Activated T-helper 1 cell treated with anti-CD3 and anti-CD28 coated beads, Interleukin-12 subunit alpha, Interleukin-12 subunit beta, Interleukin-2, Interleukin-4 antibody, amounts not matched to agents 30 ng/mL and 10 ng/mL and 1 ng/mL, durations not matched to agents 14 hours and 24 hours and 36 hours (primary cell): Measurements from ENCODE around the gene TPO. TPM values are rescaled to one million over a fixed set of nuclear protein-coding genes. Genes with fewer than 3 reads are reported as not detected.

ENCODE experiments used
- DNase-seq: peaks from one replicate; pipeline ENCODE4 v3.0.0; 2021; ENCODE audit warnings: low spot score
- H3K27ac Mint-ChIP-seq: one replicate; pipeline ENCODE4 v1.8.0; 2021; ENCODE audit warnings: mild to moderate bottlenecking, mixed read lengths
- H3K27me3 Mint-ChIP-seq: one replicate; pipeline ENCODE4 v1.8.0; 2022; ENCODE audit warnings: mild to moderate bottlenecking, moderate library complexity, mixed read lengths; ENCODE audit not compliant: insufficient read depth
- H3K36me3 Mint-ChIP-seq: one replicate; pipeline ENCODE4 v1.8.0; 2021; ENCODE audit warnings: low read depth, mixed read lengths
- H3K4me1 Mint-ChIP-seq: one replicate; pipeline ENCODE4 v1.8.0; 2021; ENCODE audit warnings: low read depth, mixed read lengths
- H3K4me3 Mint-ChIP-seq: one replicate; pipeline ENCODE4 v1.8.0; 2021; ENCODE audit warnings: mild to moderate bottlenecking, moderate library complexity, mixed read lengths
- H3K9me3 Mint-ChIP-seq: one replicate; pipeline ENCODE4 v1.8.0; 2021; ENCODE audit warnings: mixed read lengths
- intact Hi-C: fragments of 100-400 bp; cut with micrococcal nuclease; formaldehyde crosslinking; loops from one replicate; pipeline ENCODE4 v1.15.1; 2024
- total RNA-seq: library from RNA; stranded (reverse); gene quantifications from 2 replicates; pipeline ENCODE4 v1.2.3, GENCODE V29; 2022

Gene TPO
- total RNA-seq, 1 donor from 2014 or later, result not detected

GRCh38 chr2:1461507-1462390 lies 48.5 kb downstream of the TPO start:
- Mint-ChIP-seq H3K9me3 (no peaks in the 10 kb centered on the region), H3K27me3 (peaks cover 4% of the 10 kb centered on the region), H3K4me1 (no peaks in the 10 kb centered on the region), H3K4me3 (no peak overlapping the region), H3K36me3 (no peaks in the 10 kb centered on the region), H3K27ac (no peak overlapping the region)
- intact Hi-C loops, result no loop called here
- no peak for DNase-seq

GRCh38 chr2:1462994-1463393 lies 49.7 kb downstream of the TPO start:
- no peaks in the 10 kb centered on the region for H3K9me3 Mint-ChIP-seq
- no peak overlapping the region for H3K27ac Mint-ChIP-seq
- H3K36me3 Mint-ChIP-seq, result no peaks in the 10 kb centered on the region
- DNase-seq, result no peak
- H3K27me3 Mint-ChIP-seq, result peaks cover 4% of the 10 kb centered on the region
- H3K4me1 Mint-ChIP-seq, result no peaks in the 10 kb centered on the region
- intact Hi-C loops, result no loop called here
- H3K4me3 Mint-ChIP-seq, result no peak overlapping the region

GRCh38 chr2:1472350-1472749 lies 59.1 kb downstream of the TPO start:
- H3K27ac Mint-ChIP-seq, result no peak overlapping the region
- DNase-seq, result no peak
- H3K9me3 Mint-ChIP-seq, result peaks cover 16% of the 10 kb centered on the region
- no peak overlapping the region for H3K4me3 Mint-ChIP-seq
- H3K4me1 Mint-ChIP-seq, result no peaks in the 10 kb centered on the region
- H3K27me3 Mint-ChIP-seq, result peaks cover 3% of the 10 kb centered on the region
- intact Hi-C loops, result no loop called here
- no peaks in the 10 kb centered on the region for H3K36me3 Mint-ChIP-seq

- Mint-ChIP-seq H3K27me3 (peaks cover 2% of the 10 kb centered on the region), H3K36me3 (no peaks in the 10 kb centered on the region), H3K4me1 (no peaks in the 10 kb centered on the region), H3K9me3 (peaks cover 6% of the 10 kb centered on the region), H3K27ac (no peak overlapping the region), H3K4me3 (no peak overlapping the region)
- no peak for DNase-seq
- intact Hi-C loops, result no loop called here
Measured at GRCh38 chr2:1476617-1477195, 63.4 kb downstream of the TPO start.

- no peak for DNase-seq
- Mint-ChIP-seq H3K36me3 (no peaks in the 10 kb centered on the region), H3K4me3 (no peak overlapping the region), H3K4me1 (no peaks in the 10 kb centered on the region), H3K27ac (no peak overlapping the region), H3K27me3 (peaks cover 2% of the 10 kb centered on the region), H3K9me3 (no peaks in the 10 kb centered on the region)
- intact Hi-C loops, result no loop called here
Measured at GRCh38 chr2:1477196-1478040, 64.2 kb downstream of the TPO start.

GRCh38 chr2:1478311-1479305 lies 65.3 kb downstream of the TPO start:
- intact Hi-C loops, result no loop called here
- DNase-seq, result no peak
- Mint-ChIP-seq H3K27me3 (peaks cover 2% of the 10 kb centered on the region), H3K27ac (no peak overlapping the region), H3K9me3 (no peaks in the 10 kb centered on the region), H3K4me1 (no peaks in the 10 kb centered on the region), H3K36me3 (no peaks in the 10 kb centered on the region), H3K4me3 (no peak overlapping the region)

- H3K9me3 Mint-ChIP-seq, result no peaks in the 10 kb centered on the region
- no peak overlapping the region for H3K4me3 Mint-ChIP-seq
- DNase-seq, result no peak
- peaks cover 2% of the 10 kb centered on the region for H3K27me3 Mint-ChIP-seq
- intact Hi-C loops, result no loop called here
- no peak overlapping the region for H3K27ac Mint-ChIP-seq
- H3K4me1 Mint-ChIP-seq, result no peaks in the 10 kb centered on the region
- no peaks in the 10 kb centered on the region for H3K36me3 Mint-ChIP-seq
Measured at GRCh38 chr2:1479346-1479745, 66.1 kb downstream of the TPO start.

- intact Hi-C loops, result no loop called here
- H3K4me1 Mint-ChIP-seq, result no peaks in the 10 kb centered on the region
- no peaks in the 10 kb centered on the region for H3K9me3 Mint-ChIP-seq
- H3K27me3 Mint-ChIP-seq, result peaks cover 2% of the 10 kb centered on the region
- no peak overlapping the region for H3K27ac Mint-ChIP-seq
- DNase-seq, result no peak
- no peaks in the 10 kb centered on the region for H3K36me3 Mint-ChIP-seq
- H3K4me3 Mint-ChIP-seq, result no peak overlapping the region
Measured at GRCh38 chr2:1480671-1481076, 67.4 kb downstream of the TPO start.

- Mint-ChIP-seq H3K4me3 (no peak overlapping the region), H3K9me3 (no peaks in the 10 kb centered on the region), H3K27ac (no peak overlapping the region), H3K36me3 (no peaks in the 10 kb centered on the region), H3K27me3 (peaks cover 2% of the 10 kb centered on the region), H3K4me1 (no peaks in the 10 kb centered on the region)
- no peak for DNase-seq
- intact Hi-C loops, result no loop called here
Measured at GRCh38 chr2:1481406-1482252, 68.4 kb downstream of the TPO start.

- H3K27ac Mint-ChIP-seq, result no peak overlapping the region
- H3K4me1 Mint-ChIP-seq, result no peaks in the 10 kb centered on the region
- no peaks in the 10 kb centered on the region for H3K9me3 Mint-ChIP-seq
- intact Hi-C loops, result no loop called here
- no peak for DNase-seq
- no peaks in the 10 kb centered on the region for H3K36me3 Mint-ChIP-seq
- H3K4me3 Mint-ChIP-seq, result no peak overlapping the region
- peaks cover 2% of the 10 kb centered on the region for H3K27me3 Mint-ChIP-seq
Measured at GRCh38 chr2:1482253-1482675, 69.0 kb downstream of the TPO start.

GRCh38 chr2:1482981-1483380 lies 69.7 kb downstream of the TPO start:
- no peak for DNase-seq
- Mint-ChIP-seq H3K27me3 (peaks cover 2% of the 10 kb centered on the region), H3K9me3 (no peaks in the 10 kb centered on the region), H3K27ac (no peak overlapping the region), H3K4me1 (no peaks in the 10 kb centered on the region), H3K4me3 (no peak overlapping the region), H3K36me3 (no peaks in the 10 kb centered on the region)
- intact Hi-C loops, result no loop called here
